Kidney (tissue), 14 donors: ENCODE data around the gene MRPS34. TPM values are rescaled to one million over a fixed set of nuclear protein-coding genes. Genes with fewer than 3 reads are reported as not detected.

Source experiments
- DNase-seq, 5 donors: peaks; one replicate each; pipeline ENCODE4 v3.0.0-alpha.2; 2013 to 2020
- FAIRE-seq: peaks from 2 replicates; lab custom pipeline; 2012; peaks lifted over from hg19 to GRCh38; lab: Jason Lieb, UNC
- H3K27ac ChIP-seq, 2 donors: one replicate each; pipeline ENCODE4 v1.7.0; 2013; ENCODE audit warnings: low read depth in 2 of 2, low read length in 2 of 2, inconsistent platforms in 1 of 2
- H3K27me3 ChIP-seq: one replicate; pipeline ENCODE4 v1.7.1; 2013; ENCODE audit warnings: low read length, inconsistent platforms; ENCODE audit not compliant: control insufficient read depth, insufficient read depth
- H3K36me3 ChIP-seq, 3 donors: one replicate each; pipeline versions ENCODE4 v1.7.0 to v1.7.1; 2013; ENCODE audit warnings: low read length in 3 of 3, control low read depth in 1 of 3, inconsistent platforms in 1 of 3; ENCODE audit not compliant: insufficient read depth in 3 of 3, control insufficient read depth in 2 of 3
- H3K4me1 ChIP-seq, 3 donors: one replicate each; pipeline versions ENCODE4 v1.7.0 to v1.7.1; 2013; ENCODE audit warnings: low read length in 3 of 3, inconsistent platforms in 1 of 3, low read depth in 1 of 3; ENCODE audit not compliant: control insufficient read depth in 2 of 3, insufficient read depth in 2 of 3
- H3K4me3 ChIP-seq, 3 donors: one replicate each; pipeline versions ENCODE4 v1.7.0 to v1.8.1; 2013; ENCODE audit warnings: low read length in 3 of 3, control low read depth in 1 of 3, inconsistent platforms in 1 of 3
- H3K9ac ChIP-seq, 3 donors: one replicate each; pipeline versions ENCODE4 v1.7.0 to v1.7.1; 2013; ENCODE audit warnings: low read length in 3 of 3, control low read depth in 1 of 3, inconsistent platforms in 1 of 3
- H3K9me3 ChIP-seq, 3 donors: one replicate each; pipeline versions ENCODE4 v1.7.0 to v1.7.1; 2013; ENCODE audit warnings: low read length in 3 of 3, control low read depth in 1 of 3, inconsistent platforms in 1 of 3; ENCODE audit not compliant: control insufficient read depth in 2 of 3, insufficient read depth in 1 of 3
- intact Hi-C: fragments of 100-400 bp; cut with DNase I; formaldehyde crosslinking; loops from one replicate; pipeline ENCODE4 v1.11.1; 2022
- polyA plus RNA-seq: library from polyadenylated mRNA; stranded (reverse); fragments of 350-450 nt; fragmentation: Illumina TruSeq; extraction: RNeasy Lipid Tissue Mini Kit (QIAGEN cat#74804); gene quantifications from one replicate; pipeline ENCODE4 v1.2.3, GENCODE V29; 2014; ENCODE audit warnings: low read depth, low replicate concordance; ENCODE audit not compliant: insufficient read depth
- total RNA-seq: library from RNA; stranded (reverse); fragmentation: NEBNext Ultra II Directional; extraction: Animal tissue kit (Norgen Biotek cat#: 25700); gene quantifications from one replicate; pipeline ENCODE4 v1.2.1, GENCODE V29; 2021
- TF ChIP-seq, protein P1 (sequence below): IDR thresholded peaks from 3 replicates; pipeline ENCODE4 v1.5.1; 2012; ENCODE audit warnings: mild to moderate bottlenecking, moderate library complexity, borderline replicate concordance; ENCODE audit not compliant: insufficient read depth; ENCODE audit errors: extremely low read depth
- donor health status: control.
- donor health status: control.
- donor health status: control.
- donor health status: control.
- donor health status: control.
- donor health status: DM: yes; HTN: yes; CAD: no.
- donor health status: Normal renal cell carcinoma (clear cell type).

The MRPS34 gene
- total and polyA plus RNA-seq, 2 donors from 2014 or later: 61.7 to 187 TPM

GRCh38 chr16:1792836-1793577, 20.1 kb upstream of the MRPS34 start:
- Histone ChIP-seq H3K4me1 (no peaks in the 10 kb centered on the region), H3K9me3 (peaks cover 0 to 2% (median 0%) of the 10 kb centered on the region in 3 donors), H3K27ac (no peak overlapping the region), H3K4me3 (no peak overlapping the region), H3K9ac (no peak overlapping the region), H3K36me3 (no peaks in the 10 kb centered on the region), H3K27me3 (no peaks in the 10 kb centered on the region)
- TF ChIP-seq, protein P1, sequence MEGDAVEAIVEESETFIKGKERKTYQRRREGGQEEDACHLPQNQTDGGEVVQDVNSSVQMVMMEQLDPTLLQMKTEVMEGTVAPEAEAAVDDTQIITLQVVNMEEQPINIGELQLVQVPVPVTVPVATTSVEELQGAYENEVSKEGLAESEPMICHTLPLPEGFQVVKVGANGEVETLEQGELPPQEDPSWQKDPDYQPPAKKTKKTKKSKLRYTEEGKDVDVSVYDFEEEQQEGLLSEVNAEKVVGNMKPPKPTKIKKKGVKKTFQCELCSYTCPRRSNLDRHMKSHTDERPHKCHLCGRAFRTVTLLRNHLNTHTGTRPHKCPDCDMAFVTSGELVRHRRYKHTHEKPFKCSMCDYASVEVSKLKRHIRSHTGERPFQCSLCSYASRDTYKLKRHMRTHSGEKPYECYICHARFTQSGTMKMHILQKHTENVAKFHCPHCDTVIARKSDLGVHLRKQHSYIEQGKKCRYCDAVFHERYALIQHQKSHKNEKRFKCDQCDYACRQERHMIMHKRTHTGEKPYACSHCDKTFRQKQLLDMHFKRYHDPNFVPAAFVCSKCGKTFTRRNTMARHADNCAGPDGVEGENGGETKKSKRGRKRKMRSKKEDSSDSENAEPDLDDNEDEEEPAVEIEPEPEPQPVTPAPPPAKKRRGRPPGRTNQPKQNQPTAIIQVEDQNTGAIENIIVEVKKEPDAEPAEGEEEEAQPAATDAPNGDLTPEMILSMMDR: no peak
- FAIRE-seq: no peak
- intact Hi-C loops: no loop called here
- DNase-seq: peak in 2 of 5 donors; percentile 41 to 77

DNA sequence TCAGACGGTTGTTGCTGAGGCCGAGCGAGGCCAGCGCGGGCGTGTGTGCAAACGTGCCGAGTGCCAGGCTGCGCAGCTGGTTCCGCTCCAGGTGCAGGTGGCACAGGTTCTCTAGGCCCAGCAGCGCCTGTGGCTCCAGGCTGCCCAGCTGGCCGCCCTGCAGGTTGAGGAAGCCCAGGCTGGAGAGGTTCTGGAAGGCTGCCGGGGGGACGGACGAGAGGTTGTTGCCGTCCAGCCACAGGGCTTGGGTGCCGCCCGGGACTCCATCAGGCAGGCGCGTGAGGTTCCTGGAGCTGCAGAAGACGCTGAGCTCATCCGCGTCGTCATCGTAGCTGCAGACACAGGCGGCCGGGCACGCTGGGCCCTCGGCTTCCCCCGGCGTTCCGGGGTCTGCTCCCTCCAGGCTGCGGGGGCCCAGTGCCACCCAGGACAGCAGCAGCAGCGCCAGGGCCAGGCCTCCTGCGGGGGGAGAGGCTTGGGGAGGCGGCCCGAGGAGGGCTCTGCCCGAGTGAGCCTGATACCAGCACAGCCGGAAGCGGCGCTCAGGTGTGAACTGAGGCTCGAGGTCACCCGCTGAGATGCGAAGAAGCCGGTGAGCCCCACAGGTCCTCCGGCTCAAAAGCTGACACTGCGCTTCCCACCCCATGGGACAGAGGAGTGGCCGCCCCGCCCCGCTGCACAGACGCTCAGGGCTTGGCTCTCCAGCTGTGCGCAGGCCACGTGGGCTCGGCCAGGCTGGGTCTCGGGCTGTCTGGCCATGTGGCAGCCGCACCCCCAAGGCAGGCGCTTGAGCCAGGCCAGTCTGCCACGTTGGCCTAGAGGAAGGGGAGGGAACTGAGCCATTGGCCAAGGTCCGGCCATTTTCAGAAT, 19.2 kb upstream of the MRPS34 start:
- FAIRE-seq (no peak), DNase-seq (peak in 4 of 5 donors; percentile 29 to 72 (median 42))
- Histone ChIP-seq H3K27ac (no peak overlapping the region), H3K27me3 (no peaks in the 10 kb centered on the region), H3K9me3 (no peaks in the 10 kb centered on the region), H3K36me3 (no peaks in the 10 kb centered on the region), H3K9ac (no peak overlapping the region), H3K4me3 (no peak overlapping the region), H3K4me1 (no peaks in the 10 kb centered on the region)
- intact Hi-C loops: no loop called here
- TF ChIP-seq, protein P1: no peak

GRCh38 chr16:1791256-1791942, 18.5 kb upstream of the MRPS34 start:
- H3K4me1 ChIP-seq: no peaks in the 10 kb centered on the region
- no peaks in the 10 kb centered on the region for H3K36me3 ChIP-seq
- H3K9me3 ChIP-seq: no peaks in the 10 kb centered on the region
- no peak overlapping the region for H3K4me3 ChIP-seq
- FAIRE-seq (no peak), DNase-seq (peak in 1 of 5 donors; percentile 66)
- H3K9ac ChIP-seq: no peak overlapping the region
- H3K27me3 ChIP-seq: no peaks in the 10 kb centered on the region
- H3K27ac ChIP-seq: no peak overlapping the region
- intact Hi-C loops: no loop called here
- TF ChIP-seq, protein P1: no peak
